LNCAP (cell line): ENCODE measurements around the gene GAL3ST2.

Experiments used
- TF ChIP-seq, protein P1 (sequence below): fragments of 450-650 bp; IDR thresholded peaks from 2 replicates; pipeline ENCODE4 v1.5.1; 2017; ENCODE audit warnings: mild to moderate bottlenecking

GAL3ST2 gene

DNA sequence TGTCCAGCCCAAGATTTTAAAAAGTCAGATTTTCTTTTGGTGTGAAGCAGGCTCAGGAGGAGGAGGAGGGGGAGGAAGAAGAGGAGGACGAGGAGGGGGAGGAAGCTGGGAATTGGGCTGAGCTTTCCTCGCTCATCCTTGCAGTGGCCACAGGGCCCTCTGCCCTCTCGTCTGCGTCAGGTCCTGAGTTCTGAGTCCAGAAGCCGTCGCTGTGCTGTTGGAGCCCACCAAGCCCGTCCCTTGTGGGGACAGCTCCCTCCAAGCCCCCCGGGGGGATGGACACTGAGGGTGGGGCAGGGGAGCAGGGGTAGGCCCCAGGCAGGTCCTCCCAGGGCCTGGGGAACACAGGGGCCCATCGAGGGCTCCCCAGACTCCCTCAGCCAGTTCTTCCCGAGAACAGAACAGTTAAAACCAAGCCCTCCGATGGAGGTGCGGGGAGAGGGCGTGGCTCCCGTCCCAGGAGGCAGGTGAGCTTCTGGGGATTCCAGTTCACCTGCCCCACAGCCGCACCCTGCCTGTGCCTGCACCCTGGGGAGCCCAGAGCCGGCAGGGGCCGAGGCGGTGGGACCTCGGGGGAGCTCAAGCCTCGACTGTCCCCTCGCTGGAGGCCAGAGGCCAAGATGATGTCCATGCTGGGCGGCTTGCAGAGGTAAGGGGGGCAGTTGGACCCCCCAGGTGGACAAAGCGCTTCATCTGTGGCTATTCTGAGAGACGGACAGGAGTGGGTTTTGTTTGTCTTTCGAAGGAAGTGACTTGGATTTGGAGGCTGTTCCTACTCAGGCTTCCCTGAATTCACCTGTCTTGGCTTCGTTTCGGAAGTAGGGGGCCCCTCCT lies at the start of gene GAL3ST2:
Gene GAL3ST2 (plus strand): TSS at position 487 of the 834 bp plus-strand sequence. CDS start 134 bp downstream, at position 621.
- TF ChIP-seq, protein P1, sequence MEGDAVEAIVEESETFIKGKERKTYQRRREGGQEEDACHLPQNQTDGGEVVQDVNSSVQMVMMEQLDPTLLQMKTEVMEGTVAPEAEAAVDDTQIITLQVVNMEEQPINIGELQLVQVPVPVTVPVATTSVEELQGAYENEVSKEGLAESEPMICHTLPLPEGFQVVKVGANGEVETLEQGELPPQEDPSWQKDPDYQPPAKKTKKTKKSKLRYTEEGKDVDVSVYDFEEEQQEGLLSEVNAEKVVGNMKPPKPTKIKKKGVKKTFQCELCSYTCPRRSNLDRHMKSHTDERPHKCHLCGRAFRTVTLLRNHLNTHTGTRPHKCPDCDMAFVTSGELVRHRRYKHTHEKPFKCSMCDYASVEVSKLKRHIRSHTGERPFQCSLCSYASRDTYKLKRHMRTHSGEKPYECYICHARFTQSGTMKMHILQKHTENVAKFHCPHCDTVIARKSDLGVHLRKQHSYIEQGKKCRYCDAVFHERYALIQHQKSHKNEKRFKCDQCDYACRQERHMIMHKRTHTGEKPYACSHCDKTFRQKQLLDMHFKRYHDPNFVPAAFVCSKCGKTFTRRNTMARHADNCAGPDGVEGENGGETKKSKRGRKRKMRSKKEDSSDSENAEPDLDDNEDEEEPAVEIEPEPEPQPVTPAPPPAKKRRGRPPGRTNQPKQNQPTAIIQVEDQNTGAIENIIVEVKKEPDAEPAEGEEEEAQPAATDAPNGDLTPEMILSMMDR, result no peak

DNA sequence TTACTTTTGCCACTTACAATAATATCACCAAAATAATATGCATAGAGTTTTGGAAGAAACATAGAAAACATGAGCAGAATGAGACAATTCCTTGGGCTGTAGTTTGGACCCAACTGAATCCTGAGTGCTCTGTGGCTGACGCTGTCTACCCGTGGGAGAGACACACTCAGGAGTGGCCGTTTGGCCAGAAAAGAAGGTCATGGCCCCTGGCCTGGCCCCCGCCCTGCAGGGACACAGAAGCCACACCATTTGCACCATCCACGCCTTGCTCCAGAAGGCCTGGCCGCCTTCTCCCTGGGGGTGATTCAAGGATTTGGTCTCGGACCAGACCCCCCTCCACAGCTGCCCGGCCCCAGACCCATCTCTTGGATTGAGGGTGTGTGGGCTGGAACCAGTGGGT lies 48.6 kb upstream of the GAL3ST2 start:
- TF ChIP-seq, protein P1, result no peak

DNA sequence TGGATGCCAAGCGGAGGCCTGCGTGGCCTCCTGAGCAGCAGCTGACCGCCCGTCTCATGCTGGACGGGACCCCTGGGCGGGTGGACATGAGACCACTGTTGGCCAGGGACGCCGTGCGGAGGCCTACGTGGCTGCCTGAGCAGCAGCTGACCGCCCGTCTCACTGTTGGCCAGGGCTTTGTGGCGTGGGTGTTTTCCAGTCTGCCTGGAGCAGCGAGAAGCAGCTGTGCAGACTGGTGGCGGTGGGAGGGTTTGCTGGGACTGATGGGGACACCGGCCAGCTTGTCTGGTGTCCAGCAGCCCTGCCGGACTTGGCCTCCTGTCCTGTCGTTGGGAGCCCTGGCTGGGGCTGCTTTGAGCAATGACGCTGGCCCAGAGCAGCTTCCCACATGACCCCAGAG lies 48.0 kb upstream of the GAL3ST2 start:
- TF ChIP-seq, protein P1, result no peak

DNA sequence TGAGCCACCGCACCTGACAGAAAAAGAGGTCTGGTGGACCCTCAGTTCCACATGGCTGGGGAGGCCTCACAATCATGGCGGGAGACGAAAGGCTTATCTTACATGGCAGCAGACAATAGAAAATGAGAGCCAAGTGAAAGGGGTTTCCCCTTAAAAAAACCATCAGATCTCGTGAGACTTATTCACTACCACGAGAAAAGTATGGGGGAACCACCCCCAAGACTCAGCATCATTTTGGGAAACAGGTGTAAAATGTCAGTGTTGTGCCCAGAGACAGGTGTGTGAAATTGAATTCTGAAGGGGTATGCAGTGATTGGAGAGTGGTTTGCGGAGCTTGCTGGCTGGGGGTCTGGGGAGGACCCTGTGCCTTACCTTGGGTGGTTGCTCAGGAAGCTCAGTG lies 46.8 kb upstream of the GAL3ST2 start:
- TF ChIP-seq, protein P1, result no peak

DNA sequence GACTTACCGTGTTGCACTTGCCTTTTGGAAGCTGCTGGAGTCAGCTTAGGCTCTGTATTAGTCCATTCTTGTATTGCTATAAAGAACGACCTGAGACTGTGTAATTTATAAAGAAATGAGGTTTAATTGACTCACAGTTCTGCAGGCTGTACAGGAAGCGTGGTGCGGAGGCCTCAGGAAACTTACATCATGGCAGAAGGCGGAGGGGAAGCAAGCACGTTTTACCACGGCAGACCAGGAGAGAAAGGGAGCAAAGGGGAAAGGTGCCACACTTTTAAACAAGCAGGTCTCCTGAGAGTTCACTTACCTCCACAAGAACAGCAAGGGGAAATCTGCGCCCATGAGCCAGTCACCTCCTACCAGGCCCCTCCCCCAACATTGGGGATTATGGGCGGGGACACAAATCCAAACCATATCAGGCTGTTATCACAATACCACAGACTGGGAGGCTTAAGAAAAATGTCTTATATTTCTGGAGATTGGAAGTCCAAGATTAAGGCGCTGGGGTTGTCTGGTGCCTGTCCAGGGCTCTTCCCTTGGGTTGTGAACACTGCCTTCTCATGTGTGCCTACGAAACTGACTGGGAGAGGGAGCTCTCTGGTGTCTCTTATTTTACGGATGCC lies 45.8 kb upstream of the GAL3ST2 start:
- TF ChIP-seq, protein P1, result no peak

DNA sequence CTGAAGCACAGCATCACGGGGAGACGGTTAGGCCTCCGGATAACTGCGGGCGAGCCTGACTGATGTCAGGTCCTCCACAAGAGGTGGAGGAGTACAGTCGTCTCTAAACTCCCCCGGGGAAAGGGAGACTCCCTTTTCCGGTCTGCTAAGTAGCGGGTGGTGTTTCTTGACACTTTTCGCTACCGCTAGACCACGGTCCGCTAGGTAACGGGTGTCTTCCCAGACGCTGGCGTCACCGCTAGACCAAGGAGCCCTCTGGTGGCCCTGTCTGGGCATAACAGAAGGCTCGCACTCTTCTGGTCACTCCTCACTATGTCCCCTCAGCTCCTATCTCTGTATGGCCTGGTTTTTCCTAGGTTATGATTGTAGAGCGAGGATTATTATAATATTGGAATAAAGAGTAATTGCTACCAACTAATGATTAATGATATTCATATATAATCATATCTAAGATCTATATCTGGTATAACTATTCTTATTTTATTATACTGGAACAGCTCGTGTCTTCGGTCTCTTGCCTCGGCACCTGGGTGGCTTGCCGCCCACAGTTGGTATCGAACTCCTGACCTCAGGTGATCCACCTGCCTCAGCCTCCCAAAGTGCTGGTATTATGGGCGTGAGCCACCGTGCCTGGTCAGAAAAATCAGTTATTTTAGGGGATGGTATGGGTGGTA lies 44.0 kb upstream of the GAL3ST2 start:
- TF ChIP-seq, protein P1, result peak; percentile 42; the same call in 1 of the 2 replicates

DNA sequence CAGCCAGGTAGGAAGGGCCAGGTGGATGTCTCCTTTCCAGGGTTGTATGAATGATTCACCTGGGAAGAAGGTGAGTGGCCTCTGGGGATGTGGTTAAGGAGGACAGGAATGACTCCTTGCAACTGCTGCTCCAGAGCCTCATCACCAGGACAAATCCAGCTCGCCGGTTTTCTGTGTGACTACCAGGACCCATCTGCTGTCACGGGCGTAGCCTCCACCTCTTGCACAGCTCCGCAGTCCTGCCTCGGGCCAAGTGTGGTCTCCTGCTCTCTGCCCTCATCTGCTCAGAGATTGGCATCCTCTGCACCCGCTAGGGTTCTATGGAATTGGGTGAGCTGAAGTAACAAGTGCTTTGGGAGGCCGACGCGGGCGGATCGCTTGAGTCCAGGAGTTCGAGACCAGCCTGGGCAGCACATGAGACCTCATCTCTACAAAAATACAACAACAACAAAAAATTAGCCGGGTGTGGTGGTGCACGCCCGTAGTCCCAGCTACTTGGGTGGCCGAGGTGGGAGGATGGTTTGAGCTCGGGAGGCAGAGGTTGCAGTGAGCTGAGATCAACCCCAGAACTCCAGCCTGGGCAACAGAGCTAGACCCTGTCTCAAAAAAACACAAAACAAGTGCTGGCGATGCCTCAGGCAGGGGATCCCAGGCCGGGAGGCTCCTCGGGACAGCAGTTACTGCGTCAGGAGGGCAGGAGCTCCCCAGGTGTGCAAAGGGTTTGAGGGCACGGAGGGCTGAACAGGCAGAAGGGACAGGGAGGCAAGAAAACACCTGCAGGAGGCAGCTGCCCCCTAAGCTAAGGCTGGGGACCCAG lies 43.0 kb upstream of the GAL3ST2 start:
- TF ChIP-seq, protein P1, result no peak
